Limb (tissue), 2 donors: ENCODE data around the gene PELI1.
"Not testable (repeated sequence)": the region's sequence is repeated elsewhere in the genome, so short reads cannot be mapped to it uniquely, and the experiment has no call there.

Source experiments
- DNase-seq, 2 donors: peaks; one replicate each; pipeline ENCODE4 v3.0.0-alpha.2; 2016; ENCODE audit errors: extremely low spot score in 2 of 2

The PELI1 gene

GRCh38 chr2:64123740-64124139 is 20.5 kb downstream of the PELI1 start:
- no peak for DNase-seq

- DNase-seq = no peak
These were observed 21.9 kb downstream of the PELI1 start for GRCh38 chr2:64122358-64122757.

GRCh38 chr2:64120928-64121327 is 23.3 kb downstream of the PELI1 start:
- DNase-seq = no peak

- no peak for DNase-seq
These were observed 24.2 kb downstream of the PELI1 start for GRCh38 chr2:64120008-64120407.

- DNase-seq = no peak
These were observed 24.9 kb downstream of the PELI1 start for GRCh38 chr2:64119369-64119768.

GRCh38 chr2:64115808-64116598 is 28.2 kb downstream of the PELI1 start:
- DNase-seq = no peak

- DNase-seq = no peak
These were observed 29.3 kb downstream of the PELI1 start for GRCh38 chr2:64114912-64115277.

- no peak for DNase-seq
These were observed 29.9 kb downstream of the PELI1 start for GRCh38 chr2:64114063-64114911.

GRCh38 chr2:64112016-64112415 is 32.2 kb downstream of the PELI1 start:
- no peak for DNase-seq

GRCh38 chr2:64111426-64111825 is 32.8 kb downstream of the PELI1 start:
- DNase-seq = no peak

- DNase-seq = no peak
These were observed 35.5 kb downstream of the PELI1 start for GRCh38 chr2:64108666-64109241.

GRCh38 chr2:64106481-64106880 is 37.7 kb downstream of the PELI1 start:
- no peak for DNase-seq

GRCh38 chr2:64105670-64106461 is 38.4 kb downstream of the PELI1 start:
- DNase-seq = no peak

- DNase-seq = no peak
These were observed 39.3 kb downstream of the PELI1 start for GRCh38 chr2:64104933-64105332.

GRCh38 chr2:64102736-64103135 is 41.5 kb downstream of the PELI1 start:
- DNase-seq = not testable (repeated sequence)

GRCh38 chr2:64101141-64101591 is 43.1 kb downstream of the PELI1 start:
- no peak for DNase-seq

- not testable (repeated sequence) for DNase-seq
These were observed 43.6 kb downstream of the PELI1 start for GRCh38 chr2:64100584-64100983.

- DNase-seq = no peak
These were observed 49.4 kb downstream of the PELI1 start for GRCh38 chr2:64094663-64095382.

GRCh38 chr2:64093341-64093740 is 50.9 kb downstream of the PELI1 start:
- no peak for DNase-seq

GRCh38 chr2:64092502-64092901 is 51.7 kb downstream of the PELI1 start:
- no peak for DNase-seq

- no peak for DNase-seq
These were observed 54.0 kb downstream of the PELI1 start for GRCh38 chr2:64090264-64090663.
